GM06990 (cell line): Measurements from ENCODE around the gene SMARCD3.

Source experiments
- DNase-seq: peaks from one replicate; pipeline ENCODE4 v3.0.0-alpha.2; 2011; ENCODE audit not compliant: insufficient read length; ENCODE audit errors: extremely low read depth
- H3K27me3 ChIP-seq: replicated peaks from 2 replicates; pipeline ENCODE4 v1.6.0; 2011; ENCODE audit warnings: low read length; ENCODE audit not compliant: control insufficient read depth, insufficient read depth
- H3K36me3 ChIP-seq: 2 replicates; pipeline ENCODE4 v1.5.1; 2011; ENCODE audit warnings: low read length; ENCODE audit not compliant: control insufficient read depth, insufficient read depth
- H3K4me3 ChIP-seq: replicated peaks from 2 replicates; pipeline ENCODE4 v1.5.1; 2011; ENCODE audit warnings: low read depth, mild to moderate bottlenecking, control low read depth, low read length
- CTCF ChIP-seq: IDR thresholded peaks from 2 replicates; pipeline ENCODE4 v1.5.1; 2011; ENCODE audit warnings: low read length, control low read depth, mild to moderate bottlenecking, inconsistent platforms; ENCODE audit not compliant: insufficient read depth, poor library complexity, severe bottlenecking

SMARCD3 gene

GRCh38 chr7:151218170-151218569, 30.3 kb downstream of the SMARCD3 start:
- H3K27me3 ChIP-seq: no peaks in the 10 kb centered on the region
- H3K36me3 ChIP-seq: peaks cover 43% of the 10 kb centered on the region
- no peak overlapping the region for H3K4me3 ChIP-seq
- TF ChIP-seq CTCF: no peak
- no peak for DNase-seq

GRCh38 chr7:151215396-151215795, 33.1 kb downstream of the SMARCD3 start:
- TF ChIP-seq CTCF: no peak
- Histone ChIP-seq H3K27me3 (no peaks in the 10 kb centered on the region), H3K4me3 (no peak overlapping the region), H3K36me3 (peaks cover 37% of the 10 kb centered on the region)
- no peak for DNase-seq

GRCh38 chr7:151213826-151214225, 34.7 kb downstream of the SMARCD3 start:
- no peak overlapping the region for H3K4me3 ChIP-seq
- no peak for TF ChIP-seq CTCF
- H3K27me3 ChIP-seq: no peaks in the 10 kb centered on the region
- peaks cover 31% of the 10 kb centered on the region for H3K36me3 ChIP-seq
- DNase-seq: no peak

GRCh38 chr7:151212626-151213025, 35.9 kb downstream of the SMARCD3 start:
- Histone ChIP-seq H3K36me3 (peaks cover 21% of the 10 kb centered on the region), H3K4me3 (no peak overlapping the region), H3K27me3 (no peaks in the 10 kb centered on the region)
- no peak for TF ChIP-seq CTCF
- DNase-seq: no peak

GRCh38 chr7:151211155-151211772, 37.2 kb downstream of the SMARCD3 start:
- H3K4me3 ChIP-seq: no peak overlapping the region
- no peak for DNase-seq
- H3K27me3 ChIP-seq: no peaks in the 10 kb centered on the region
- peaks cover 21% of the 10 kb centered on the region for H3K36me3 ChIP-seq
- no peak for TF ChIP-seq CTCF

GRCh38 chr7:151210087-151210854, 38.2 kb downstream of the SMARCD3 start, which contains the start of gene H2BK1:
Gene H2BK1, minus strand, starts transcription at chr7:151210488. Its CDS starts 170 bp downstream, at chr7:151210318.
- H3K4me3 ChIP-seq: no peak within 1 kb of the TSS
- no peaks in the 10 kb centered on the region for H3K27me3 ChIP-seq
- TF ChIP-seq CTCF: no peak
- peaks cover 15% of the 10 kb centered on the region for H3K36me3 ChIP-seq
- no peak for DNase-seq
